Right forelimb (tissue), 1 donor: ENCODE measurements around the gene GPR153.
"Not testable (repeated sequence)": the region's sequence is repeated elsewhere in the genome, so short reads cannot be mapped to it uniquely, and the experiment has no call there.

Experiments used
- DNase-seq: peaks from one replicate; pipeline ENCODE4 v3.0.0-alpha.2; 2018

GPR153 gene

DNA sequence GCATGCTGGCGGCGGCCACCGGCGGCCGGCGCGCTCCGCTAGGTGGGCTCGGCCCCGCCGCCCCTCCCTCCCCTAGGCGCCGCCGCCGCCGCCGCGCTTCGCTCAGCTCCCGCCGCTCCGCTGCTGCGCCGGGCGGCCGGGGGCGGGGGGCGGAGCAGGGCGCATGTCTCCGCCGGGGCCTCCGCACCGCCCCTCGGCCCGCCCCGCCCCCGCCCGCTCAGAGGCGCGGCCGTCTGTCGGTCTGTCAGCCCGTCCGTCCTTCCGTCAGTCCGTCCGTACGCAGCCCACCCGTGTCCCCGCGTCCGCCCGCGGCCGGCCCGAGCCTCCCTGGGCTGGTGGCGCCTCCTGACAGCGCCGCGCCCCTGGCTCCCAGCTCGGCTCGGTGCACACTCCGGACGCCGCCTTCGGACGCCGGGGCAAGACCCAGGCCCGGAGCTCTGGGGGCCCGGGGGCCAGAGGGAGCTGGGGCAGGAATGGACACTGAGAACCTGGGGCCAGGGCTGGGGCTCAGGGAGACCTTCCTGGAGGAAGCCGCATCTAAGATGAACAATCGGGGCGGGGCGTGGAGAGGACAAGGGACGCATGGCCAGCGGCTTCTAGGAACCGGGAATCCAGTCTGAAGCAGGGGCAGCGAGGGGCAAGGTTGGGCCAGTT is at the start of gene GPR153:
Gene GPR153 (minus strand): TSS at position 138 of the 654 bp plus-strand sequence. CDS start 6,193 bp downstream, outside the sequence.
- DNase-seq: no peak

DNA sequence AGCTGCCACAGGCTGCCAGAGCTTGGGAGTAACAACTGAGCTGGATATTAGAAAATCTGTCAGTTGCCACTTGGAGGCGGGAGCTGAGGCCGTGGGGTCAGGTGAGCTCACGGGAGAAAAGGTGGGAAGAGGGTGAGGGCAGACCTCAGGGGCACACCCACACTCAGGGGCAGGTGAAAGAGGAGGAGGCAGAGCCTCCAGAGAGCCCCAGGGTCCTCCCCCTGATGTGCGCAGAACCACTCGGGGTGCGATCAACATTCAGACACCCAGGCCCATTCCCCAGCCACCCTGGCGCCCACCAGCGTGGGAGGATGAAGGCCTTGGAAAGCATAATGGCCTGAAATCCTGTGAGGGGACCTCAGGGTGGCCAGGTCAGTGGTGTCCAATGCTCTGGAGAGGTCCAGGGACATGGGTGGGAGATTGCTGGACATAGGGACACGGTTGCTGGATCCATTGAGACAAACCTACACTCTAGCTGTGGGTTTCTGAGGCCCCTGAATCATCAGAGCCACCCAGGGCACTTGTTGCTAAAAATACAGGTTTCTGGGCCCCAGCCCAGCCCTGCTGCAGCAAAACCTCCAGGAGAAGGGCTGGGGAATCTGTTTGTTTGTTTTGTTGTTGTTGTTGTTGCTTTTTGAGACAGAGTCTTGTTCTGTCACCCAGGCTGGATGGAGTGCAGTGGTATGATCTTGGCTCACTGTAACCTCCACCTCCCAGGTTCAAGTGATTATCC is 49.4 kb upstream of the GPR153 start:
- no peak for DNase-seq

DNA sequence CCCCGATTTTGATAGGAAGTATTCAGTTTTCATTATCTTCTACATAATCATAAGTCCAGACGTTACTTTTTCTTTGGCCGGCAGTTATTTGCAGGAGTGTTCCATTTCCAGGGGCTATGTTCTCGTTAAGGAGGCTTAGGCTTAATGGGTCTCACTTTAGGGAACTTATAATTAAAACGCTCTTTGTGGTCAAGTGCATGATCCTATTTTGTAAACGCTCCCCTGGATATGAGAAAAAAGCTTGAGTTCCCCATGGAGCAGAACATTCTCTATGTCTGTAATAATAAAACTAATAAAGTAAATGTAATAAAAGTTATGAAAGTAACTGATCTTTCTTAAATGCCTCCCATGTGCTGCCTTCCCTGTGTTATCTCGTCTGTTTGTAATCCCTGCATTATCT is 48.7 kb upstream of the GPR153 start:
- no peak for DNase-seq

- DNase-seq: no peak
Measured at GRCh38 chr1:6308449-6308848, 47.6 kb upstream of the GPR153 start.

GRCh38 chr1:6307682-6308081 is 46.8 kb upstream of the GPR153 start:
- DNase-seq: not testable (repeated sequence)

GRCh38 chr1:6307099-6307498 is 46.2 kb upstream of the GPR153 start:
- DNase-seq: no peak

- no peak for DNase-seq
Measured at GRCh38 chr1:6303397-6304012, 42.6 kb upstream of the GPR153 start.

GRCh38 chr1:6302568-6302967 is 41.7 kb upstream of the GPR153 start:
- DNase-seq: no peak

DNA sequence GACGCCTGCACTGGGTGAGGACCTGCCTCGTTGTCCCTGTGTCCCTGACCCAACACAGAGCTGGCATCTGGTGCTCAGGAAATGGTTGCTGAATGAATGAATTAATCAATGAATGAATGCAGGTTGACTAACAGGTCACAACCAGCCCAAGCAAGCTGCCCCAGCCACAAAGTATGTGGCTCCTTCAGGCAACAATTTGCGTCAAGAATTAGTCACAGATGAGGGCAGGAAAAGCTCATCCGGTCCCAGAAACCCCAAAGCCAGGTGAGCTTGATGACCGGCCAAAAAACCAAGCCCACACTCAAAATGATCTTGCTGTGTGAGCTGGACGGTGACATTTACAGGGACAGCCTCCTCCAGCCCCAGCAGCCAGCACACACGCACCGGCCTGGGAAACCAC is 40.6 kb upstream of the GPR153 start:
- DNase-seq: no peak

- no peak for DNase-seq
Measured at GRCh38 chr1:6300342-6301048, 39.6 kb upstream of the GPR153 start.

DNA sequence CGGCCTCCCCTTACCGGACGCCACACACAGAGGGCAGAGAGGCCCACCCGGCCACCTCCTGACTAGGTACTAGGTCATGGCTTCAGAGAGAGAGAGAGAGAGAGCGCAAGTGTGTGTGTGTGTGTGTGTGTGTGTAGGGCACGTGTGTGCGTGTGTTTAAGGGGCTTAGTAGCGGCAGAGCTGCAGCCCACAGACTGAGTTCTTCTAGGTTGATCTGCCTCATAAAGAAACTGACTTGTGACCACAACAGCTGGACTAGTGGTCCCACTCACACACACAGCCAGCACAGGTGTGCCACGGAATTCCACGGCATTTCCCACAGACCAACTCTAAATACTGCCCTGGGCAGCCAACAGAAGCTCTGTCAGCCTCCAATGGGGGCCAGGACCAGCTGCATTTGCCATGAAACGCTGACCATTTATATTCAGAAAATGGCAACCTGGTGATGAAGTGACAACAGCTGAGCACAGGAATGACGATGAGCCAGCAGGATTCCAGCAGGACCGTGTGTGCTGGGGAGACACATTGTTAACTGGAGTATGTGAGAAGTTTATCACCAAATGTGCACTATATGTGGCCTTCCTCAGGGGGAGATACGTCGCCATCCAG is 38.8 kb upstream of the GPR153 start:
- no peak for DNase-seq

- no peak for DNase-seq
Measured at GRCh38 chr1:6298940-6299465, 38.1 kb upstream of the GPR153 start.

DNA sequence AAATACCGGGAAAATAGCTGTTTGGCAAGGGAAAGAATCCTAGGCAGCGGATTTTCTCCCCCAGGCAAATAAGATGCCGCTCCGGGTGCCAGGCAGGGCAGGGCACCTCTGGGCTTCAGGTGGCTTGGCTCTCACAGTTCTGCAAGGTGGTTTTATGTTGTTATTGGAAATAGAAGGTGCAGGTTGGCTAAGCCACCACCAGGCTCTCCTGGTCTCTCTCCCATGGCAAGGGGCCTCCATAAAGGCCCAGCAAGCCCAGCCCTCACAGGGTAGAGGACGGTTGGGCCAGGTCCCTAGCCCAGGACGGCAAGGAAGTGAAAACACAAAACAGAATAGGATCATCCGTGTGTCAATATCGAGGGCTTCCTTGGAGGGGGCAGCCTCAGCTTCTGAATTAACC is 37.6 kb upstream of the GPR153 start:
- no peak for DNase-seq

GRCh38 chr1:6295910-6296309 is 35.0 kb upstream of the GPR153 start:
- DNase-seq: no peak

DNA sequence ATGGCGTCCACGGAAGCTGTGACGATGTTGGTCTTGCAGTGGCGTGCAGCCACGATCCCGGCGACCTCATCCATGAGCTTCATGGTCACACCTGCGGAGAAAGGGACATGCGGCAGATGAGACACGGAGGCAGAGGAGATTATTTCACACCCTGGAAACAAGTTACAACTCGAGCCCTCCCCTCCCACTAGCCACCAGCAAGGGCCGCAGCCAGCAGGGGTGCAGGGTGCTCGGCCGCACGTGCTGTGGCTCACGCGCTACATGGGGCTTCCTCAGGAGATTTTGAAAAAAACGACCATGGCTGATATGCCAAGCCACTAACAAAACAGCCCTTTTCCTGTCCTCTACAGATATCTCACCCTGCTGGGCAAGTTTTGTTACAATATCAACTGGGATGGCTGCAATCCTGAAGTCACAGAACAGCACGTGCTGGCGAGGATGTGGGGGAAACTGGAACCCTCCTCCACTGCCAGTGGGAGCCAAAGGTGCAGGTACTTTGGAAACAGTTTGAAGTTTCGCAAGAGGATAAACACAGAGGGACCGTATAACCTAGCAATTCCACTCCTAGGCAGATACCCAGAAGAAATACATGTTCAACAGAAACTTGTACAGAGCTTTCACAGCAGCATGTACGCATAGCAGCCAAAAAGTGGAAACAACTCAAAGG is 34.1 kb upstream of the GPR153 start:
- no peak for DNase-seq

GRCh38 chr1:6294080-6294889 is 33.4 kb upstream of the GPR153 start:
- DNase-seq: no peak

DNA sequence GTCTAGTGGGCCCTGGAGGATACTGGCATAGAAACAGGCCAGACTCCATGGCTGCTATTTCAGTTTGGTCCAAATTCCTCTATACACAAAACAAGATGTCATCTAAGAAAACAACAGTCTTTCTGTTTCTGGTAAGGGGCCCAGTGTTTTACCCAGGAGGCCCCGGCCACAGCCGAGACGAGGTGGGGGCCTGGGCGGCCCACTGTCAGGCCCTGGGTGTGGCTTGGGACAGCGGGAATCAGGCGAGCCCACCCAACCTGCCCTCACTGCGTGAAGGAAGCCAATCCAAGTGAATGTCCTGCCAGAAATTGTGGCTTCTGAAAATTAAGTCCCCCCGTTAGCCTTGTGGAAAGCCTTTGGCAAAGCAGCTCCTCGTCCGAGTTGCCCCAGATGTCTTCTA is 31.2 kb upstream of the GPR153 start:
- DNase-seq: no peak

GRCh38 chr1:6288665-6289064 is 27.8 kb upstream of the GPR153 start:
- DNase-seq: no peak

DNA sequence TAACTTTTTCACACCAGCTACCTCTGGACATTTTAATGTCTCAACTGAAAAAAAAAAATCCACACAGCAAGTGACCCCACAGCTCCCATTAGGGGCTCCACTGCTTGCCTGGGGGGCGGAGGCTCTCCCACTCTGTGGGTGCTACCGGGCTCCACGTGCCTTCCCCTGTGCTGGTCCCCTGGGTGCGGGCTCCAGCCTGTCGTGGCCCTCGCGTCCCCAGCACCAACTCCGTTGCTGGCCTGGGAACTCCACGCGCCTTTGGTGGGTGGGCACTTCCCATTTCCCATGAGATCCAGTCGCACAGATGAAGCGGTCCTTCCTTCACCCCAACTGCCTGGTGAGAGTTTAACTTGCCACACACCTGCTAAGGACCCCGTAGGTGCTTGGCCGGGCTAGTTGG is 27.1 kb upstream of the GPR153 start:
- no peak for DNase-seq

DNA sequence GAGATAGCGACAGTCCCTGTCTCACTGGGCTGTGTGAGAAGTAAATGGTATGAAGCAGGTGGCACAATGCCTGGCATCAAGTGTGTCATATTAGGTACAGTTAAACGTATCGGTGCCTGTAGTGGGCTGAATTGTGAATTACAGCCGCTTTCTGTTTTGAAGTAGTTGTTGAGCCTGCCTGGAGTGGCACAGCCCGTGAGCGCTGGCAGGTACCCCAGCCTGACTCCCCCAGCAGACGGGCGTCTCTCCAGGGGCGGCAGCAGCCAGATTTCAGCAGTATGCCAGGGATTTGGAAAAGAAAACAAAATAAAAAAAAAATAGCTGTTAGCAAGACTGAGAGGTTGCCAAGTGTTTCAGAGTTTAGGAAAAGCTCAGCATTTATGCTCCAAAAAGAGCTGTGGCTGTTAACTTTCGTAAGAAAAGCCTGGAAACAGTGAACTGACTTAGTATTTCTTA is 26.6 kb upstream of the GPR153 start:
- DNase-seq: peak; percentile 68

DNA sequence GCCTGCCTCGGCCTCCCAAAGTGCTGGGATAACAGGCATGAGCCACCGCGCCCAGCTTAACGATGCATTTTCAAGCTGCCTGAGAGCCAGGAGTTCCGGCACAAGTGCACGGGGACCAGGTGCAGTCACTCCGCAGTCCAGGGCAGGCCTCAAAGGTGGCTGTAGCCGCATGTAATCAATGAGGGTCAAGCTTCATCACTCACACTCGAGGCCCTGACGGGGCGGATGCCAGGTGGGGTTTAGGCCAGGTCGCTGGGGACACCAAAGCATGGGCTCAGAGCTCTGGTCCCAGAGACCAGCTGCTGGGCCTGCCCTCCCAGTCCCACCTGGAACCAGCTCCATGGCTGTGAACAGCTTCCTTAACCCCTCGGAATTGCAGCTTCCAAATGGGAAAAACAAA is 26.1 kb upstream of the GPR153 start:
- no peak for DNase-seq
